Fibroblast of lung (primary cell): ENCODE measurements around the gene KIRREL3.

Source experiments
- CTCF ChIP-seq, 2 donors: IDR thresholded peaks in 1 of 2; conservative IDR thresholded peaks in 1 of 2; 1 replicate in 1 of 2; 2 replicates in 1 of 2; pipeline ENCODE4 v1.5.1; 2011 to 2012; ENCODE audit warnings: low read length in 2 of 2, control low read depth in 1 of 2, inconsistent platforms in 1 of 2, low read depth in 1 of 2, mild to moderate bottlenecking in 1 of 2
- EZH2 ChIP-seq: IDR thresholded peaks from 2 replicates; pipeline ENCODE4 v1.5.1; 2012; ENCODE audit warnings: low read length, control low read depth, mild to moderate bottlenecking; ENCODE audit errors: missing control alignments

- TF ChIP-seq CTCF (conservative IDR thresholded peaks at IDR 0.05 in 1 of 2, IDR thresholded peaks at IDR 0.05 in 1 of 2; ENCODE audit: low read depth in 1 of 2, low read length in 2 of 2) (no peak), EZH2 (no peak)
These were observed 362.8 kb downstream of the KIRREL3 start for GRCh38 chr11:126637795-126638175.
